ENCODE measurements around the gene PTH2R. TPM values are rescaled to one million over a fixed set of nuclear protein-coding genes. Genes with fewer than 3 reads are reported as not detected.
A peak's percentile ranks its signal among the peaks of the same experiment; 100 is the strongest.
"Not testable (repeated sequence)": the region's sequence is repeated elsewhere in the genome, so short reads cannot be mapped to it uniquely, and the experiment has no call there.

PTH2R gene
- total RNA-seq, 3 donors from 2014 or later = 0.09 TPM; not detected in 2

- Histone ChIP-seq H3K4me3 (no peak overlapping the region), H3K36me3 (ENCODE audit: low read depth) (no peaks in the 10 kb centered on the region), H3K9me3 (no peaks in the 10 kb centered on the region), H3K4me1 (ENCODE audit: low read depth) (no peaks in the 10 kb centered on the region)
- intact Hi-C loops (cut with DNase I, micrococcal nuclease) = no loop called here
- ATAC-seq = no peak
- no peak for DNase-seq
- no peak for TF ChIP-seq CTCF (IDR thresholded peaks at IDR 0.05)
These were observed 72.8 kb downstream of the PTH2R start for GRCh38 chr2:208479342-208479741.

GRCh38 chr2:208481945-208482344, 75.4 kb downstream of the PTH2R start:
- intact Hi-C loops (cut with DNase I, micrococcal nuclease) = not testable (repeated sequence)

GRCh38 chr2:208482453-208483015, 75.9 kb downstream of the PTH2R start:
- ATAC-seq; H3K9me3 ChIP-seq; H3K4me1 ChIP-seq (ENCODE audit: low read depth); intact Hi-C loops (cut with DNase I, micrococcal nuclease); H3K4me3 ChIP-seq; DNase-seq; H3K36me3 ChIP-seq (ENCODE audit: low read depth): not testable (repeated sequence)

More at GRCh38 chr2:208481945-208482344, 75.4 kb downstream of the PTH2R start:
- H3K9me3 ChIP-seq; DNase-seq; H3K36me3 ChIP-seq (ENCODE audit: low read depth); H3K4me1 ChIP-seq (ENCODE audit: low read depth); ATAC-seq; H3K4me3 ChIP-seq: not testable (repeated sequence)

- DNase-seq = no peak
- H3K4me3 ChIP-seq = no peak overlapping the region
- intact Hi-C loops (cut with DNase I, micrococcal nuclease) = no loop called here
- no peaks in the 10 kb centered on the region for H3K36me3 ChIP-seq (ENCODE audit: low read depth)
- ATAC-seq = no peak
- H3K4me1 ChIP-seq (ENCODE audit: low read depth) = peaks cover 8% of the 10 kb centered on the region
- no peak for TF ChIP-seq CTCF (IDR thresholded peaks at IDR 0.05)
- H3K9me3 ChIP-seq = no peaks in the 10 kb centered on the region
These were observed 78.8 kb downstream of the PTH2R start for GRCh38 chr2:208485390-208485789.

- H3K9me3 ChIP-seq = no peaks in the 10 kb centered on the region
- DNase-seq = no peak
- H3K4me3 ChIP-seq = no peak overlapping the region
- ATAC-seq = no peak
- intact Hi-C loops (cut with DNase I, micrococcal nuclease) = no loop called here
- no peak for TF ChIP-seq CTCF (IDR thresholded peaks at IDR 0.05)
- H3K4me1 ChIP-seq (ENCODE audit: low read depth) = peaks cover 8% of the 10 kb centered on the region
- no peaks in the 10 kb centered on the region for H3K36me3 ChIP-seq (ENCODE audit: low read depth)
These were observed 82.3 kb downstream of the PTH2R start for GRCh38 chr2:208488686-208489564.

GRCh38 chr2:208489687-208490086, 83.1 kb downstream of the PTH2R start:
- no peaks in the 10 kb centered on the region for H3K36me3 ChIP-seq (ENCODE audit: low read depth)
- no peak for TF ChIP-seq CTCF (IDR thresholded peaks at IDR 0.05)
- intact Hi-C loops (cut with DNase I, micrococcal nuclease) = no loop called here
- ATAC-seq (peak; percentile 63), DNase-seq (no peak)
- H3K4me3 ChIP-seq = no peak overlapping the region
- H3K4me1 ChIP-seq (ENCODE audit: low read depth) = peaks cover 8% of the 10 kb centered on the region
- H3K9me3 ChIP-seq = no peaks in the 10 kb centered on the region
